Embryonic facial prominence (tissue), 1 donor: ENCODE results near the gene EPB41.
"Not testable (repeated sequence)": the region's sequence is repeated elsewhere in the genome, so short reads cannot be mapped to it uniquely, and the experiment has no call there.

Experiments used
- DNase-seq: peaks from one replicate; pipeline ENCODE4 v3.0.0-alpha.2; 2016; ENCODE audit errors: extremely low spot score

EPB41 gene

DNA sequence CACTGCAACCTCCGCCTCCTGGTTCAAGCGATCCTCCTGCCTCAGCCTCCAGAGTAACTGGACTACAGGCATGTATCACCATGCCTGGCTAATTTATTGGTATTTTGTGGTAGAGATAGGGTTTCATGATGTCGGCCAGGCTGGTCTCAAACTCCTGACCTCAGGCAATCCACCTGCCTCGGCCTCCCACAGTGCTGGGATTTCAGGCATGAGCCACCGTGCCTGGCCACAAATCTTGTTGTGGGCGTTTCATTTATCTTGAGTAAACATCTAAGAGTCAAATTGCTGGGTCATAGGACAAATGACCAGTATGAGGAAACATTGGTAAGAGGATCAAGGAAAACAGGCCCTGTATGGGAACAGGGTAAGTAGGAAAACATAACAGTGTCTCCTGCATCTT is 191.5 kb downstream of the EPB41 start:
- no peak for DNase-seq

GRCh38 chr1:29108041-29108440 is 193.7 kb downstream of the EPB41 start:
- DNase-seq: not testable (repeated sequence)

DNA sequence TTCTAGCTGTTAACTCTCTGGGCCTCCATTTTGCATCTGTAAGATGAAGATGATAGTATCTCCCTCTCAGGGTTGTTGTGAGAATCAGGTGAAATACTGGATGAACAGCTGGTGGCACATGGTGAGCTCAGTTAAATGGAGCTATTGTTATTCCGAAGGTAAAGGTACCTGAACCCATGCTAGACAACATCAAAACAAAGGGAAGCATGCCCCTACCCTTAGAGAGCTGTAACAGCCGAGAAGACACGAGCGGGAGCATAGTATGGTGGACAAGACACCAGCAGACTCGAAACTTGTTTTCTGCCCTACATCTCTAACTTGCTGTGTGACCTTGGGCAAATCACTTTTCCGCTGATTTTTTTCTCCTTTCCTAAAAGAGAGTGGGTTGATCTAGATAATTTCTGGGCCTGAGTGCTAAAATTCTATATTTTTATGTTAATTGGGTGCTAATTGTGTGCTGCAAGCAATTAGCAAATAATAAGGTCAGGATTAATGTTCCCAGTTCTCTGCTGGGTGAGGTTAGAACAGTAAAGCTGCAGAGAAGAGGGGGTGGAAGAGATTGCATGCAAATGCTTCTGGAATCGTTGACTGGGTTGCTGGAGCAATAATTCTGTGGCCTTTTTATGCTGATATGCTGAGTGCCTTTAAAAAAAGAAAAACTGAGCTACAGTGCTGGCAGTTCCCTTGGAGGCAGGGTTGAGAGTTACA is 198.5 kb downstream of the EPB41 start:
- no peak for DNase-seq

GRCh38 chr1:29113413-29114117 is 199.2 kb downstream of the EPB41 start:
- DNase-seq: no peak

DNA sequence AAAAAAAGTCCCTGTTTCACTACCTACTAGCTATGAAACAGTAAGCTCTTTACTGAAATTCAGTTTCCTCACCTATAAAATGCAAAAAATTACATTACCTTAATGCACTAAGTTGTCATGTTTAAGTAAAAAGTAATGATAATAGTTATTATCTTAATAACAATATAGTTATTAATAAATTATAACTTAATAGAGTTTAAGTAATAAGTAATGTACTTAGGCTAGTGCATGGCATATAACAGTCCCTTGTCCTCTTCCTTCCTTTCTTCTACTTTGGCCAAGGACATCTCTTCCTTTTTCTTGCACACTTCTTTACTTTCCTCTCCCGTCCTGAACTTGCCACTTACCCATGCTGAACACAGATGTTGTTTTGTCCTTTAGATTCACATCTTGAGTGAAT is 200.3 kb downstream of the EPB41 start:
- no peak for DNase-seq

DNA sequence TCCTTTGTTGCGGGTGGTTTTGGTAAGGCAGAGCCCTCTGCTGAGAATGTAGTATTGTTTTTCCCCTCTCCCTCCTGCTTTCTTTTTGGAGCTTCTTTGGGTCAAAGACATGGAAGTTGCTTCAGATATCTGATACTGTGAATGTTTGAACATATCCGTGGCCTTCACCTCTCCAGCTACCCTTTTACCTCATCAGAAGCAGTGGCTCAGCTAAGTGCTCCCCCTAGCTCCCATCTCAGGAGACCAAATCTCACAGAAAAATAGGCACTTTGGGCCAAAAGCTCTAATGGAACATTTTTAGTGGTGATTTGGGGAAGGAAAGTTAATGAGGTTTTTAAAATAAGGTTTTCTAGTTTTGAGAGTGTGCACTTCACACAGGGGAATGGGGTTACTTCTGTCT is 203.0 kb downstream of the EPB41 start:
- DNase-seq: no peak

GRCh38 chr1:29119121-29119929 is 205.0 kb downstream of the EPB41 start:
- no peak for DNase-seq

GRCh38 chr1:29120367-29120766 is 206.0 kb downstream of the EPB41 start:
- no peak for DNase-seq

DNA sequence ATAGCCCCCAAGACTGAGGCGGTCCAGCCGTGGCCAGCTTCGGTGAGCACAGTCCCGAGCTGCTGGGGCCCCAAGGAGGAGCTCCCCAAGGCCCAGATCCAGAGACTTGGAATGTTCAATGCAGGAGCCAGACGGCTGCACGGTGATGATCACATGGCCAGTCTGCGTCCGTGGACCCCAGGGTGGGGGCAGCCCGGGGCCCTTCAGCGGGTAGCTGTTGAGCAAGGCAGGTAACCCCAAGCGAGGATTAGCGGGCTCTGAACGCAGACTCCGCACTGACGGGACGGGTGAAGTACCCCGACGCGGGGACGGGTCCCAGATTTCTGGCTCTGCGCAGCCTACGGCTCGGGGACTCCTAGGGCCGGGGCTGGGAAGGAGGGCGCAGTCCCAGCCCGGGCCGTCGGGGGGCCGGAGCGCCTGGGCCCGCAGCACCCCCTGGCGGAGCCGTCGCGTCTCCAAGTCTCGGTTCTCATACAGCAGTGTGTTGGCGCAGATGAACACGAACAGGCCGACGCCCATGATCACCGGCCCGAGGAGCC is 206.6 kb downstream of the EPB41 start:
- no peak for DNase-seq

DNA sequence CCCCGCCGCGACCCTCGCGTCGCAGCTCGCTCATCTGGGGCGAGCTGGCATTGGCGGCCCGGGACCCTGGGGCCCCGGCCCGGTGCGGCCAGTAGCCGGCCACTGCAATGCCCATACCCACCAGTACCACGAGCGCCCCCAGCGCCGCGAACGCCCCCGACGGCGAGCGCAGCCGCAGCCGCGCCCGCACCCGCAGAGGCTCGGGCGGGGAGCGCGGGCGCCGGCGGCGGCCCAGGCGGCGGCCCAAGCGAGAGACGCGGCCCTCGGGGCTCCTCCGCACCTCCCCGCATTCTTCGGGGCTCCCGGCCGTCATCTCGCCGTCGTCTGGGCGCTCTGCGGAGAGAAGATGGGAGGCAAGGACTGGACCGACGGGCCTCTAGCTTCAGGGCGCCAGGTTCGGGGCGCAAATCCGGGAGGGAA is 207.2 kb downstream of the EPB41 start:
- DNase-seq: no peak

- no peak for DNase-seq
These were observed 207.7 kb downstream of the EPB41 start for GRCh38 chr1:29121936-29122681.

- no peak for DNase-seq
These were observed 208.3 kb downstream of the EPB41 start for GRCh38 chr1:29122682-29123052.

- DNase-seq: no peak
These were observed 208.9 kb downstream of the EPB41 start for GRCh38 chr1:29123053-29123886.

GRCh38 chr1:29123887-29124365 is 209.6 kb downstream of the EPB41 start, which contains the start of gene TMEM200B:
TMEM200B (minus strand) TSS chr1:29123903; CDS start chr1:29121828, 2,075 bp downstream.
- no peak for DNase-seq

GRCh38 chr1:29124366-29125236 is 210.2 kb downstream of the EPB41 start:
- DNase-seq: peak; percentile 82

DNA sequence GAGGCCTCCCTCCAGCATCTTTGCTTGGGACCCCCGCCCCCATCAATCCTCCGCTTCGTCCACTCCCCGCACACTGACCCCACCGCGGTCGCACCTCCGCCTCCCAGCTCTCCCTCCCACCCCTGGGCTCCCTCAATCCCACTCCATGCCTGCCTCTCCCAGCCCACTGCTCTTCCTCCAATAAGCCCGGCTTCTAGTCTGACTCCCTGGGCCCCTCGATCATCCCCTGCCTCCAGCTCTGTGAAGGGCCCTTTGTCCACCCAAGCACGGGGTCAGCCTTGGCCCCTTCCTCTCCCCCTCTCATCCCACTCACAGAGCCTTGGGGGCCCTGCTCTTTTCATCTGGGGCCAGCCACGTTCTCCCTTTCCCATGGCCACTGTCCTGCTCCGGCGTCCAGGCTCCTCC is 210.9 kb downstream of the EPB41 start:
- DNase-seq: no peak

DNA sequence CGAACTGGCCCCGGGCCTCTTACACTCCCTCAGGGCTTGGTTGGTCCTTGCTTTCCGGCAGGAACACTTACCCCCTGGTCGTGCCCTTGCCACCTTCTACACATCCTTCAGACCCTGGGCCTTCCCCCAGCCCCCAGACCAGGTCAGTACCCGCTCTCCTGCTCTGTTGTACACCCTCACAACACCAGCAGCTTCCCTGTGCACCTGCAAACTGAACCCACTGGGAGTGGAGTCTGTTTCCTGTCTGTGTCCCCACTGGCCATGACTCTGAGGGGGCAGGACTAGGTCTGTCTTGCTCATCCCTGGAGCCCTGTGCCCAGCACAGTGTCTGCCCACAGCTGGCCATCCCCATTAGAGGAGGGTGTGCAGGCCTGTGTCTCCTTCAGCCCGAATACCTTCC is 211.4 kb downstream of the EPB41 start:
- no peak for DNase-seq

- no peak for DNase-seq
These were observed 211.8 kb downstream of the EPB41 start for GRCh38 chr1:29126198-29126597.

DNA sequence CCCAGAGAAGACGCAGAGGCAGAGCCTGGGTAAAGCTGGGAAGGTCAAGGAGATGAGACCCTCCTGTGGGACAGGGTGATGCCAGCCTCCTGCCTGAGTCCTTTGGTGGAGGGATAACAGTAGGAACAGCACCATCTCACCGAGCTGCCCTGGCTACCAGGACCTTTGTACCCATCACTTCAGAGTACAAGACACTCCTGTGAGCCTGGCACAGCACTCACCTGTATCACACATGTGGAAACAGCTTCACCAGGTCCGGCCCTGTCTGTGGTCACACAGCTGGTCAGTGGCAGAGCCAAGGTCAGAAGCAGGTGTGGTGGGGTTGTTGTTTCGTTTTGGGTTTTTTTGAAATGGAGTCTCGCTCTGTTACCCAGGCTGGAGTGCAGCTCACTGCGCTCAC is 214.4 kb downstream of the EPB41 start:
- DNase-seq: no peak
